SHP77 (cell line): ENCODE measurements around the gene PCDHGA9.
"Not testable (repeated sequence)": the region's sequence is repeated elsewhere in the genome, so short reads cannot be mapped to it uniquely, and the experiment has no call there.

Source experiments
- DNase-seq, 2 experiments: peaks; one replicate each; lab custom pipeline; 2025; lab: John Stamatoyannopoulos, UW

PCDHGA9 gene

DNA sequence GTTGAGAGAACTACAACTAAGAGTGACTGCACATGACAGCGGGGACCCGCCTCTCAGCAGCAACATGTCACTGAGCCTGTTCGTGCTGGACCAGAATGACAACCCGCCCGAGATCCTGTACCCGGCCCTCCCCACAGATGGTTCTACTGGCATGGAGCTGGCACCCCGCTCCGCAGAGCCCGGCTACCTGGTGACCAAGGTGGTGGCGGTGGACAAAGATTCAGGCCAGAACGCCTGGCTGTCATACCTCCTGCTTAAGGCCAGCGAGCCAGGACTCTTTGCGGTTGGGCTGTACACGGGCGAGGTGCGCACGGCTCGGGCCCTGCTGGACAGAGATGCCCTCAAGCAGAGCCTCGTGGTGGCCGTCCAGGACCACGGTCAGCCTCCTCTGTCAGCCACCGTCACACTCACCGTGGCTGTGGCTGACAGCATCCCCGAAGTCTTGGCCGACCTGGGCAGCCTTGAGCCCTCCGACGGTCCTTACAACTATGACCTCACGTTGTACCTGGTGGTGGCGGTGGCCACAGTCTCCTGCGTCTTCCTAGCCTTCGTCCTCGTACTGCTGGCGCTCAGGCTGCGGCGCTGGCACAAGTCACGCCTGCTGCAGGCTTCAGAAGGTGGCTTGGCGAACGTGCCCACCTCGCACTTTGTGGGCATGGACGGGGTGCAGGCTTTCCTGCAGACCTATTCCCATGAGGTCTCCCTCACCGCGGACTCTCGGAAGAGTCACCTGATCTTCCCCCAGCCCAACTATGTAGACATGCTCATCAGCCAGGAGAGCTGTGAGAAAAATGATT is 17.9 kb upstream of the PCDHGA9 start:
- no peak for DNase-seq

- DNase-seq: not testable (repeated sequence)
Observed at GRCh38 chr5:141387557-141388311, 14.8 kb upstream of the PCDHGA9 start, which contains the start of gene PCDHGB4. Gene PCDHGB4 (plus strand): TSS chr5:141387698. CDS start chr5:141387885, 187 bp downstream.

- DNase-seq: no peak
Observed at GRCh38 chr5:141388661-141389060, 13.9 kb upstream of the PCDHGA9 start.

DNA sequence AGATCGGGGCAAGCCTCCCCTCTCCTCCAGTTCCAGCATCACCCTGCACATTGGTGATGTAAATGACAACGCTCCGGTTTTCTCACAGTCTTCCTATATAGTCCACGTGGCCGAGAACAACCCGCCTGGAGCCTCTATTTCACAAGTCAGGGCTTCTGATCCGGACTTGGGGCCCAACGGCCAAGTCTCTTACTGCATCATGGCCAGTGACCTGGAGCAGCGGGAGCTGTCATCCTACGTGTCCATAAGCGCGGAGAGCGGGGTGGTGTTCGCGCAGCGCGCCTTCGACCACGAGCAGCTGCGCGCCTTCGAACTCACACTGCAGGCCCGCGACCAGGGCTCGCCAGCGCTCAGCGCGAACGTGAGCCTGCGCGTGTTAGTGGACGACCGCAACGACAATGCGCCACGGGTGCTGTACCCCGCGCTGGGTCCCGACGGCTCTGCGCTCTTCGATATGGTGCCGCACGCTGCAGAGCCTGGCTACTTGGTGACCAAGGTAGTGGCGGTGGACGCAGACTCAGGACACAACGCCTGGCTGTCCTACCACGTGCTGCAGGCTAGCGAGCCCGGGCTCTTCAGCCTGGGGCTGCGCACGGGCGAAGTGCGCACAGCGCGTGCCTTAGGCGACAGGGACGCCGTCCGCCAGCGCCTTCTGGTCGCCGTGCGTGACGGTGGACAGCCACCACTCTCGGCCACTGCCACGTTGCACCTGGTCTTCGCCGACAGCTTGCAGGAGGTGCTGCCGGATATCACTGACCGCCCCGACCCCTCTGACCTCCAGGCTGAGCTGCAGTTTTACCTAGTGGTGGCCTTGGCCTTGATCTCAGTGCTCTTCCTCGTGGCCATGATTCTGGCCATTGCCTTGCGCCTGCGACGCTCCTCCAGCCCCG is 13.2 kb upstream of the PCDHGA9 start:
- DNase-seq: no peak

GRCh38 chr5:141392429-141393198 is 10.0 kb upstream of the PCDHGA9 start, which contains the start of gene PCDHGA8:
Gene PCDHGA8 (plus strand): TSS chr5:141392633. CDS start chr5:141392814, 181 bp downstream.
- no peak for DNase-seq

DNA sequence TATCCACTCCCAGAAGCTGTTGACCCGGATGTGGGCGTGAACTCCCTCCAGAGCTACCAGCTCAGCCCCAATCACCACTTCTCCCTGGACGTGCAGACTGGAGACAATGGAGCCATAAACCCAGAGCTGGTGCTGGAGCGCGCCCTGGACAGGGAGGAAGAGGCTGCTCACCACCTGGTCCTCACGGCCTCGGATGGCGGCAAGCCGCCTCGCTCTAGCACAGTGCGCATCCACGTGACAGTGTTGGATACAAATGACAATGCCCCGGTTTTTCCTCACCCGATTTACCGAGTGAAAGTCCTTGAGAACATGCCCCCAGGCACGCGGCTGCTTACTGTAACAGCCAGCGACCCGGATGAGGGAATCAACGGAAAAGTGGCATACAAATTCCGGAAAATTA is 9.3 kb upstream of the PCDHGA9 start:
- DNase-seq: no peak

- not testable (repeated sequence) for DNase-seq
Observed at GRCh38 chr5:141394401-141395187, 8.0 kb upstream of the PCDHGA9 start.

DNA sequence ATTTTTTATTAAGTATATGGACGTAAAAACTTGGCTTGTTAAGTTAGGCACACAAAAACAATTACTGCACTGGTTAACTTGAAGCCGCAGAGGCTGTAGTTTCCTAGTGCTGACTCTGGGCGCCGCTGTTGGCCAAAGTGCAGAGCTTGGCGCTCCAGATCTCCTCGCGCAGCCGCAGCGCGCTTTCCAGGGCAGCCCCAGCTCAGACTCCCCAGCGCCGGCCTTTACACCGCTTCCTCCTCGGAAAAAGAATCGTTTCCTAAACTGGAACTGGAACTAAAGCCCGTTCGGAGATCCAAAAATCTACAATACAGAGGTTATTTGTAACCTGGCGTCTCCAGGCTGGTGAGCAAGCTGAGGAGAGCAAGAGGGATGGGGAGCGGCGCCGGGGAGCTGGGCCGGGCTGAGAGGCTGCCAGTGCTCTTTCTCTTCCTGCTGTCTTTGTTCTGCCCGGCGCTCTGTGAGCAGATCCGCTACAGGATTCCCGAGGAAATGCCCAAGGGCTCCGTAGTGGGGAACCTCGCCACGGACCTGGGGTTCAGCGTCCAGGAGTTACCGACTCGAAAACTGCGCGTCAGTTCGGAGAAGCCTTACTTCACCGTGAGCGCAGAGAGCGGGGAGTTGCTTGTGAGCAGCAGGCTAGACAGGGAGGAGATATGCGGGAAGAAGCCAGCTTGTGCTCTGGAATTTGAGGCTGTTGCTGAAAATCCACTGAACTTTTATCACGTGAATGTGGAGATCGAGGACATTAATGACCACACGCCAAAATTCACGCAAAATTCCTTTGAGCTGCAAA is 4.6 kb upstream of the PCDHGA9 start, which contains the start of gene PCDHGB5:
PCDHGB5 (plus strand) TSS at position 192 of the 796 bp plus-strand sequence; CDS start at position 373, 181 bp downstream.
- DNase-seq: not testable (repeated sequence)

DNA sequence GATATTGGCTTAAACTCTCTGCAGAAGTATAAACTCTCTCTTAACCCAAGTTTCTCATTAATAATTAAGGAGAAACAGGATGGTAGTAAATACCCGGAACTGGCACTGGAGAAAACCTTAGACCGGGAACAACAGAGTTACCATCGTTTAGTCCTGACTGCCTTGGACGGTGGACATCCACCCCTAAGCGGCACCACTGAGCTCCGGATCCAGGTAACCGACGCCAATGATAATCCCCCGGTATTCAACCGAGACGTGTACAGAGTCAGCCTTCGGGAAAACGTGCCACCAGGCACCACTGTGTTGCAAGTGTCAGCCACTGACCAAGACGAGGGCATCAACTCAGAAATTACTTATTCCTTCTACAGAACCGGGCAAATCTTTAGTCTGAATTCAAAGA is 4.0 kb upstream of the PCDHGA9 start:
- no peak for DNase-seq

DNA sequence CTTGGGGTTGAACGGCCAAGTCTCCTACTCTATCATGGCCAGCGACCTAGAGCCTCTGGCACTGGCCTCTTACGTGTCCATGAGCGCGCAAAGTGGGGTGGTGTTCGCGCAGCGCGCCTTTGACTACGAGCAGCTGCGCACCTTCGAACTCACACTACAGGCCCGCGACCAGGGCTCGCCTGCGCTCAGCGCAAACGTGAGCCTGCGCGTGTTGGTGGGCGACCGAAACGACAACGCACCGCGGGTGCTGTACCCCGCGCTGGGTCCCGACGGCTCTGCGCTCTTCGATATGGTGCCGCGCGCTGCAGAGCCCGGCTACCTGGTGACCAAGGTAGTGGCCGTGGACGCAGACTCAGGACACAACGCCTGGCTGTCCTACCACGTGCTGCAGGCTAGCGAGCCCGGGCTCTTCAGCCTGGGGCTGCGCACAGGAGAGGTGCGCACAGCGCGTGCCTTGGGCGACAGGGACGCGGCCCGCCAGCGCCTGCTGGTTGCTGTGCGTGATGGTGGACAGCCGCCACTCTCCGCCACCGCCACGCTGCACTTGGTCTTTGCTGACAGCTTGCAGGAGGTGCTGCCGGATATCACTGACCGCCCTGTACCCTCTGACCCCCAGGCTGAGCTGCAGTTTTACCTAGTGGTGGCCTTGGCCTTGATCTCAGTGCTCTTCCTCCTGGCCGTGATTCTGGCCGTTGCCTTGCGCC is 2.9 kb upstream of the PCDHGA9 start:
- DNase-seq: no peak

DNA sequence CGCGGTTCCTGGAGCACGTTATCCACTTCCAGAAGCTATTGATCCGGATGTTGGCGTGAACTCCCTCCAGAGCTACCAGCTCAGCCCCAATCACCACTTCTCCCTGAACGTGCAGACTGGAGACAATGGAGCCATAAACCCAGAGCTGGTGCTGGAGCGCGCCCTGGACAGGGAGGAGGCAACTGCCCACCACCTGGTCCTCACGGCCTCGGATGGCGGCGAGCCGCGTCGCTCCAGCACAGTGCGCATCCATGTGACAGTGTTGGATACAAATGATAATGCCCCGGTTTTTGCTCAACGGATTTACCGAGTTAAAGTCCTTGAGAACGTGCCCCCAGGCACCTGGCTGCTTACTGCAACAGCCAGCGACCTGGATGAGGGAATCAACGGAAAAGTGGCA is 809 bp downstream of the PCDHGA9 start:
- DNase-seq: no peak

DNA sequence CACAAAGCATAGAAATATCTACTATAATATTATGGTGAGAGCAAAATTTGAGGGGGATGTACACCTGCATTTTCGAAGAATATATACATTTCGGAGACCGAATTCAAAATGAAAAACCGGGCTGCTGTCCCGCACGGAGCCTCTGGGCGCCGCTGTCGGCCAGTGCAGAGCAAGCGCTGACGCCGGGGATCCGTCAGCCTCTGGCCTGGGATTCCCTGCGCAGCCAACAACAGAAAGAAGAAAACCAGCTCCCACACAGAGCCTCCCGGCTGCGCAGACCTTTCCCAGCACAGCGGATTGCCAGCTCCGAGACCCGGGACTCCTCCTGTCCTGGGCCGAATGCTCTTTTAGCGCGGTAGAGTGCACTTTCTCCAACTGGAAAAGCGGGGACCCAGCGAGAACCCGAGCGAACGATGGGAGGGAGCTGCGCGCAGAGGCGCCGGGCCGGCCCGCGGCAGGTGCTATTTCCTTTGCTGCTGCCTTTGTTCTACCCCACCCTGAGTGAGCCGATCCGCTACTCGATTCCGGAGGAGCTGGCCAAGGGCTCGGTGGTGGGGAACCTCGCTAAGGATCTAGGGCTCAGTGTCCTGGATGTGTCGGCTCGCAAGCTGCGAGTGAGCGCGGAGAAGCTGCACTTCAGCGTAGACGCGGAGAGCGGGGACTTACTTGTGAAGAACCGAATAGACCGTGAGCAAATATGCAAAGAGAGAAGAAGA is 5.4 kb downstream of the PCDHGA9 start, which contains the start of gene PCDHGB6:
PCDHGB6 (plus strand) TSS at position 232 of the 716 bp plus-strand sequence; CDS start at position 414, 182 bp downstream.
- DNase-seq: not testable (repeated sequence)

- no peak for DNase-seq
Observed at GRCh38 chr5:141409598-141410306, 7.2 kb downstream of the PCDHGA9 start.

DNA sequence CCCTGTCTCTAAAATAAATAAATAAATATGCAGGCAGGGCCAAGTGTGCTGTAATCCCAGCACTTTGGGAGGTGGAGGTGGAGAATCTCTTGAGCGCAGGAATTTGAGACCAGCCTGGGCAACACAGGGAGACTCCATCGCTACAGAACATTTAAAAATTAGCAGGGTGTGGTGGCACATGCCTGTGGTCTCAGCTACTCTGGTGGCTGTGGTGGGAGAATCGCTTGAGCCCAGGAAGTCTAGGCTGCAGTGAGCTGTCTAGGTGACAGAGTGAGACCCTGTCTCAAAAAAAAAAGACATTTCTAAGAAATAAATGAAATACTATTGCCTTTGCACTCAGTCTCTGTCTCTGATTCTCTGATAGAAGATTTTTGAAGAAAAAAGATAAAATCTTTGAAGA is 9.0 kb downstream of the PCDHGA9 start:
- DNase-seq: no peak

DNA sequence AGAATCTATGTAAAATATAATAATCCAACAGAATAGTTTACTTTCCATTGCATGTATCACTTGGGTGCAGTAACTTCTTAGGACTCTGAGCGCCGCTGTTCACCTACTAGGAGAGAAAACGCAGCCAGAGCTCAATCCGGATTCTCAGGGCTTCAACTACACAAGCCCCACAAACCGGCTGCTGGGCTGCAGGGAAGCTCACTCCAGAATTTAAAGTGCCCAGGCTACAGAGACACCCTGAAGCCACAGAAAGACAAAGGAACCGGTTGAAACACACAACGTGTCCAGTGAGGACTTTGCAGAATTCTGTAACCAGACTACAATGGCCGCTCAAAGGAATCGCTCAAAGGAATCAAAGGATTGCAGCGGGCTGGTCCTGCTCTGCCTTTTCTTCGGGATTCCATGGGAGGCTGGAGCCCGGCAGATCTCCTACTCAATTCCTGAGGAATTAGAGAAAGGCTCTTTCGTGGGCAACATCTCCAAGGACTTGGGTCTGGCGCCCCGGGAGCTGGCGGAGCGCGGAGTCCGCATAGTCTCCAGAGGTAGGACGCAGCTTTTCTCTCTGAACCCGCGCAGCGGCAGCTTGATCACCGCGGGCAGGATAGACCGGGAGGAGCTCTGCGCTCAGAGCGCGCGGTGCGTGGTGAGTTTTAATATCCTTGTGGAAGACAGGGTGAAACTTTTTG is 10.4 kb downstream of the PCDHGA9 start, which contains the start of gene PCDHGA10:
PCDHGA10 (plus strand) TSS at position 134 of the 686 bp plus-strand sequence; CDS start at position 323, 189 bp downstream.
- peak; percentile 67 to 69 for DNase-seq

GRCh38 chr5:141413540-141414069 is 11.0 kb downstream of the PCDHGA9 start:
- DNase-seq: no peak
